HepG2 (cell line): Measurements from ENCODE around the gene ECPAS.

Source experiments
- CBX1 ChIP-seq: IDR thresholded peaks from one replicate; pipeline ENCODE4 v1.6.1; 2016; ENCODE audit warnings: antibody characterized with exemption, low read depth
- HCFC1 ChIP-seq: fragments of 150-350 bp; IDR thresholded peaks from 2 replicates; pipeline ENCODE4 v1.6.1; 2014; ENCODE audit warnings: low read depth, low read length
- KLF6 ChIP-seq: IDR thresholded peaks from 2 replicates; pipeline ENCODE4 v1.8.0; 2016; ENCODE audit warnings: missing biosample characterization, missing genetic modification reagents
- POLR2A ChIP-seq, 2 experiments: IDR thresholded peaks; 2 replicates each; pipeline ENCODE4 v1.6.1; 2011; ENCODE audit warnings: low read depth in 2 of 2, low read length in 2 of 2, mild to moderate bottlenecking in 1 of 2, moderate library complexity in 1 of 2; ENCODE audit not compliant: insufficient read depth in 1 of 2
- SNAPC2 ChIP-seq: sonication (generic); formaldehyde crosslinking; IDR thresholded peaks from 2 replicates; pipeline ENCODE4 v1.8.1; 2022; ENCODE audit warnings: mild to moderate bottlenecking, missing genetic modification reagents
- ZNF12 ChIP-seq: sonication (generic); formaldehyde crosslinking; IDR thresholded peaks from 2 replicates; pipeline ENCODE4 v1.5.0; 2020; ENCODE audit warnings: missing genetic modification reagents
- ZNF446 ChIP-seq: sonication (generic); formaldehyde crosslinking; IDR thresholded peaks from 2 replicates; pipeline ENCODE4 v1.5.0; 2020; ENCODE audit warnings: mild to moderate bottlenecking, missing genetic modification reagents
- TF ChIP-seq, protein P1 (sequence below): sonication (generic); formaldehyde crosslinking; conservative IDR thresholded peaks from 2 replicates; pipeline ENCODE4 v1.4.0; 2020; ENCODE audit warnings: missing genetic modification reagents
- TF ChIP-seq, protein P2 (sequence below): sonication (generic); formaldehyde crosslinking; IDR thresholded peaks from 2 replicates; pipeline ENCODE4 v1.4.0; 2020; ENCODE audit warnings: missing genetic modification reagents
- TF ChIP-seq, protein P3 (sequence below): sonication (generic); formaldehyde crosslinking; IDR thresholded peaks from 2 replicates; pipeline ENCODE4 v1.5.0; 2020; ENCODE audit warnings: mild to moderate bottlenecking, missing genetic modification reagents, moderate library complexity

DNA sequence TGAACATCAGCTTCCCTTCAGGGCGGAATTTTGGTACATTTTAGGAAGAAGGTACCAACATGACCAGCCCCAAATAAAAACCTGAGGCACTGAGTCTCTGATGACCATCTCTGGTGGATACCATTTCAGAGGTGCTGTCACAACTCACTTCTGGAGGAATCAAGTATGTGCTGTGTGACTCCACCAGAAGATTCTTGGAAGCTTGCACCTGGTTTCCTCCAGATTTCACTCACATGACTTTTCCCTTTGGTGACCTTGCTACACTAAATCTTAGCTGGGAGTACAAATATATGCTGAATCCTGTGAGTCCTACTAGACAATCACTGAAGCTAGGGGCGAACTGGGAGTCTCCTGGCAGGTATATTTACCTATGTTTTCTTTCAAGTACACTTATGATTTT is 28.5 kb downstream of the ECPAS start:
- TF ChIP-seq KLF6 (CRISPR knock-in tag) (no peak), ZNF12 (CRISPR knock-in tag) (no peak), POLR2A (IDR thresholded peaks at IDR 0.05; ENCODE audit: insufficient read depth in 1 of 2, low read depth in 2 of 2, low read length in 2 of 2) (no peak), SNAPC2 (CRISPR knock-in tag) (no peak), CBX1 (no peak), ZNF446 (CRISPR knock-in tag) (no peak), HCFC1 (no peak)
- TF ChIP-seq, protein P1, sequence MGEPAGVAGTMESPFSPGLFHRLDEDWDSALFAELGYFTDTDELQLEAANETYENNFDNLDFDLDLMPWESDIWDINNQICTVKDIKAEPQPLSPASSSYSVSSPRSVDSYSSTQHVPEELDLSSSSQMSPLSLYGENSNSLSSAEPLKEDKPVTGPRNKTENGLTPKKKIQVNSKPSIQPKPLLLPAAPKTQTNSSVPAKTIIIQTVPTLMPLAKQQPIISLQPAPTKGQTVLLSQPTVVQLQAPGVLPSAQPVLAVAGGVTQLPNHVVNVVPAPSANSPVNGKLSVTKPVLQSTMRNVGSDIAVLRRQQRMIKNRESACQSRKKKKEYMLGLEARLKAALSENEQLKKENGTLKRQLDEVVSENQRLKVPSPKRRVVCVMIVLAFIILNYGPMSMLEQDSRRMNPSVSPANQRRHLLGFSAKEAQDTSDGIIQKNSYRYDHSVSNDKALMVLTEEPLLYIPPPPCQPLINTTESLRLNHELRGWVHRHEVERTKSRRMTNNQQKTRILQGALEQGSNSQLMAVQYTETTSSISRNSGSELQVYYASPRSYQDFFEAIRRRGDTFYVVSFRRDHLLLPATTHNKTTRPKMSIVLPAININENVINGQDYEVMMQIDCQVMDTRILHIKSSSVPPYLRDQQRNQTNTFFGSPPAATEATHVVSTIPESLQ (CRISPR knock-in tag), result no peak
- TF ChIP-seq, protein P2, sequence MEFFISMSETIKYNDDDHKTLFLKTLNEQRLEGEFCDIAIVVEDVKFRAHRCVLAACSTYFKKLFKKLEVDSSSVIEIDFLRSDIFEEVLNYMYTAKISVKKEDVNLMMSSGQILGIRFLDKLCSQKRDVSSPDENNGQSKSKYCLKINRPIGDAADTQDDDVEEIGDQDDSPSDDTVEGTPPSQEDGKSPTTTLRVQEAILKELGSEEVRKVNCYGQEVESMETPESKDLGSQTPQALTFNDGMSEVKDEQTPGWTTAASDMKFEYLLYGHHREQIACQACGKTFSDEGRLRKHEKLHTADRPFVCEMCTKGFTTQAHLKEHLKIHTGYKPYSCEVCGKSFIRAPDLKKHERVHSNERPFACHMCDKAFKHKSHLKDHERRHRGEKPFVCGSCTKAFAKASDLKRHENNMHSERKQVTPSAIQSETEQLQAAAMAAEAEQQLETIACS (CRISPR knock-in tag), result no peak
- TF ChIP-seq, protein P3, sequence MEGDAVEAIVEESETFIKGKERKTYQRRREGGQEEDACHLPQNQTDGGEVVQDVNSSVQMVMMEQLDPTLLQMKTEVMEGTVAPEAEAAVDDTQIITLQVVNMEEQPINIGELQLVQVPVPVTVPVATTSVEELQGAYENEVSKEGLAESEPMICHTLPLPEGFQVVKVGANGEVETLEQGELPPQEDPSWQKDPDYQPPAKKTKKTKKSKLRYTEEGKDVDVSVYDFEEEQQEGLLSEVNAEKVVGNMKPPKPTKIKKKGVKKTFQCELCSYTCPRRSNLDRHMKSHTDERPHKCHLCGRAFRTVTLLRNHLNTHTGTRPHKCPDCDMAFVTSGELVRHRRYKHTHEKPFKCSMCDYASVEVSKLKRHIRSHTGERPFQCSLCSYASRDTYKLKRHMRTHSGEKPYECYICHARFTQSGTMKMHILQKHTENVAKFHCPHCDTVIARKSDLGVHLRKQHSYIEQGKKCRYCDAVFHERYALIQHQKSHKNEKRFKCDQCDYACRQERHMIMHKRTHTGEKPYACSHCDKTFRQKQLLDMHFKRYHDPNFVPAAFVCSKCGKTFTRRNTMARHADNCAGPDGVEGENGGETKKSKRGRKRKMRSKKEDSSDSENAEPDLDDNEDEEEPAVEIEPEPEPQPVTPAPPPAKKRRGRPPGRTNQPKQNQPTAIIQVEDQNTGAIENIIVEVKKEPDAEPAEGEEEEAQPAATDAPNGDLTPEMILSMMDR, result no peak
